Stomach (tissue), 9 donors: ENCODE measurements around the gene NAALADL2. TPM values are rescaled to one million over a fixed set of nuclear protein-coding genes. Genes with fewer than 3 reads are reported as not detected.
A peak's percentile ranks its signal among the peaks of the same experiment; 100 is the strongest.
"Not testable (repeated sequence)": the region's sequence is repeated elsewhere in the genome, so short reads cannot be mapped to it uniquely, and the experiment has no call there.

ENCODE experiments used
- DNase-seq, 2 donors: peaks; one replicate each; pipeline versions ENCODE4 v3.0.0 to v3.0.0-alpha.2; 2013 to 2019
- H3K27ac ChIP-seq, 5 donors: fragments of 200-600 bp in 4 of 5; sonication (generic) in 4 of 5; one replicate each; pipeline ENCODE4 v1.5.1; 2013 to 2019; ENCODE audit warnings: mild to moderate bottlenecking in 1 of 5, moderate library complexity in 1 of 5
- H3K27me3 ChIP-seq, 3 donors: fragments of 200-600 bp; sonication (generic); one replicate each; pipeline ENCODE4 v1.5.1; 2017 to 2019; ENCODE audit warnings: mixed run types in 1 of 3
- H3K36me3 ChIP-seq, 4 donors: fragments of 200-600 bp; sonication (generic); 1 replicate in 3 of 4; 2 replicates in 1 of 4; pipeline ENCODE4 v1.5.1; 2016 to 2019
- H3K4me1 ChIP-seq, 4 donors: fragments of 200-600 bp; sonication (generic); one replicate each; pipeline ENCODE4 v1.5.1; 2016 to 2019
- H3K4me3 ChIP-seq, 4 donors: fragments of 200-600 bp; sonication (generic) in 3 of 4; one replicate each; pipeline ENCODE4 v1.5.1; 2016 to 2019; ENCODE audit warnings: mild to moderate bottlenecking in 1 of 4
- H3K9me3 ChIP-seq, 4 donors: fragments of 200-600 bp; sonication (generic); one replicate each; pipeline ENCODE4 v1.5.1; 2016 to 2019
- CTCF ChIP-seq, 7 experiments: fragments of 450-650 bp in 4 of 7; fragments of 200-600 bp in 3 of 7; sonication (generic) in 3 of 7; IDR thresholded peaks; one replicate each; pipeline ENCODE4 v1.5.1; 2016 to 2019; ENCODE audit warnings: antibody characterized with exemption in 7 of 7, control low read depth in 2 of 7, mild to moderate bottlenecking in 1 of 7
- EP300 ChIP-seq: sonication (generic); formaldehyde crosslinking; IDR thresholded peaks from one replicate; pipeline ENCODE4 v1.6.1; 2017; ENCODE audit warnings: antibody characterized with exemption
- POLR2A ChIP-seq, 4 donors: fragments of 450-650 bp; IDR thresholded peaks; one replicate each; pipeline ENCODE4 v1.6.1; 2016; ENCODE audit warnings: antibody characterized with exemption in 4 of 4, control low read depth in 2 of 4, mild to moderate bottlenecking in 1 of 4, moderate library complexity in 1 of 4
- POLR2AphosphoS5 ChIP-seq, 3 donors: sonication (generic); formaldehyde crosslinking; IDR thresholded peaks; one replicate each; pipeline ENCODE4 v1.6.1; 2016; ENCODE audit warnings: antibody characterized with exemption in 3 of 3
- WGBS, 5 donors: extraction: QIAGEN DNeasy Blood & Tissue Kit in 3 of 5; methylation state at CpG; one replicate each; pipeline versions ENCODE4 v1.1.5 to v1.1.7; 2013 to 2018; 5-methylcytosine and 5-hydroxymethylcytosine counted together
- intact Hi-C: fragments of 100-400 bp; cut with DNase I; formaldehyde crosslinking; loops from one replicate; pipeline ENCODE4 v1.15.1; 2023; ENCODE audit warnings: low total_unique reads
- polyA plus RNA-seq, 3 donors: library from polyadenylated mRNA; stranded (reverse); fragments of 200-250 nt; gene quantifications; one replicate each; pipeline ENCODE4 v1.2.3, GENCODE V29; 2013
- total RNA-seq, 5 donors: library from RNA; depleted of rRNA; stranded (reverse); fragments of >200 nt; gene quantifications; one replicate each; pipeline versions ENCODE4 v1.1.0 to v1.2.3, GENCODE V29; 2014 to 2016
- donor health status: healthy with polysubstance abuse.
- donor health status: Bipolar disorder and iron deficiency.
- donor health status: healthy.

NAALADL2 gene
- total and polyA plus RNA-seq, 8 donors, result 0.58 to 43.7 (median 5.4) TPM

- Histone ChIP-seq H3K27ac (no peak overlapping the region), H3K9me3 (no peaks in the 10 kb centered on the region), H3K4me3 (no peak overlapping the region), H3K27me3 (no peaks in the 10 kb centered on the region), H3K4me1 (peaks cover 0 to 4% (median 0%) of the 10 kb centered on the region in 4 donors), H3K36me3 (no peaks in the 10 kb centered on the region)
- 51 to 69% (median 63%) methylated on average over 2 of the region's 2 CpGs for WGBS, 5 donors
- TF ChIP-seq POLR2A (IDR thresholded peaks at IDR 0.05), result no peak
- intact Hi-C loops, result no loop called here
- DNase-seq, result peak; percentile 11 to 49
Observed at GRCh38 chr3:175155172-175155571, 296.0 kb downstream of the NAALADL2 start.

- TF ChIP-seq POLR2A (IDR thresholded peaks at IDR 0.05) (no peak), EP300 (no peak), CTCF (IDR thresholded peaks at IDR 0.05) (no peak), POLR2AphosphoS5 (IDR thresholded peaks at IDR 0.05) (no peak)
- peaks cover 0 to 4% (median 0%) of the 10 kb centered on the region in 4 donors for H3K4me1 ChIP-seq
- no peak for DNase-seq
Observed at GRCh38 chr3:175159202-175159601, 300.1 kb downstream of the NAALADL2 start.

GRCh38 chr3:175161291-175161690 is 302.2 kb downstream of the NAALADL2 start:
- no peak for DNase-seq
- intact Hi-C loops, result no loop called here
- Histone ChIP-seq H3K27ac (no peak overlapping the region), H3K4me1 (no peaks in the 10 kb centered on the region), H3K9me3 (no peaks in the 10 kb centered on the region), H3K27me3 (no peaks in the 10 kb centered on the region), H3K36me3 (no peaks in the 10 kb centered on the region), H3K4me3 (no peak overlapping the region)
- WGBS, 5 donors, result 84 to 94% (median 89%) methylated on average over 5 of the region's 5 CpGs
- no peak for TF ChIP-seq POLR2A (IDR thresholded peaks at IDR 0.05)
- TF ChIP-seq CTCF (IDR thresholded peaks at IDR 0.05), result no peak
- no peak for TF ChIP-seq EP300
- no peak for TF ChIP-seq POLR2AphosphoS5 (IDR thresholded peaks at IDR 0.05)

More at GRCh38 chr3:175159202-175159601, 300.1 kb downstream of the NAALADL2 start:
- Histone ChIP-seq H3K9me3 (no peaks in the 10 kb centered on the region), H3K27me3 (no peaks in the 10 kb centered on the region), H3K4me3 (no peak overlapping the region), H3K36me3 (no peaks in the 10 kb centered on the region), H3K27ac (no peak overlapping the region)
- intact Hi-C loops, result no loop called here

GRCh38 chr3:175163686-175164085 is 304.6 kb downstream of the NAALADL2 start:
- intact Hi-C loops, result no loop called here
- Histone ChIP-seq H3K9me3 (no peaks in the 10 kb centered on the region), H3K4me1 (no peaks in the 10 kb centered on the region), H3K4me3 (no peak overlapping the region), H3K36me3 (no peaks in the 10 kb centered on the region), H3K27ac (no peak overlapping the region), H3K27me3 (no peaks in the 10 kb centered on the region)
- DNase-seq, result peak in 1 of 2 donors; percentile 3
- 32 to 55% (median 41%) methylated on average over 3 of the region's 3 CpGs for WGBS, 5 donors
- TF ChIP-seq CTCF (IDR thresholded peaks at IDR 0.05) (no peak), EP300 (no peak), POLR2A (IDR thresholded peaks at IDR 0.05) (no peak), POLR2AphosphoS5 (IDR thresholded peaks at IDR 0.05) (no peak)

- intact Hi-C loops, DNase-seq, H3K36me3 ChIP-seq, H3K27me3 ChIP-seq, H3K27ac ChIP-seq, H3K9me3 ChIP-seq, H3K4me1 ChIP-seq, H3K4me3 ChIP-seq: not testable (repeated sequence)
- WGBS, 5 donors, result 95 to 99% (median 96%) methylated on average over 10 of the region's 10 CpGs
Observed at GRCh38 chr3:175173117-175173516, 314.0 kb downstream of the NAALADL2 start.
